Mesendoderm (in vitro differentiated cells): ENCODE results near the gene PROSER3.
A peak's percentile ranks its signal among the peaks of the same experiment; 100 is the strongest.

ENCODE experiments used
- DNase-seq: peaks from one replicate; pipeline ENCODE4 v3.0.0; 2013
- H2AK5ac ChIP-seq: 2 replicates; pipeline ENCODE4 v1.6.1; 2013; ENCODE audit warnings: low read length, inconsistent platforms
- H2BK120ac ChIP-seq: 2 replicates; pipeline ENCODE4 v1.6.1; 2013; ENCODE audit warnings: low read depth, mild to moderate bottlenecking, low read length, moderate library complexity, mixed read lengths
- H2BK15ac ChIP-seq: replicated peaks from 2 replicates; pipeline ENCODE4 v1.6.1; 2013; ENCODE audit warnings: low read depth, mild to moderate bottlenecking, moderate library complexity
- H2BK5ac ChIP-seq: 2 replicates; pipeline ENCODE4 v1.6.1; 2013; ENCODE audit warnings: low read length, inconsistent platforms
- H3K18ac ChIP-seq: 2 replicates; pipeline ENCODE4 v1.6.1; 2013; ENCODE audit warnings: mild to moderate bottlenecking, low read length, mixed read lengths
- H3K23ac ChIP-seq: one replicate; pipeline ENCODE4 v1.6.1; 2013; ENCODE audit warnings: low read length
- H3K27ac ChIP-seq: 2 replicates; pipeline ENCODE4 v1.5.1; 2013; ENCODE audit warnings: low read depth, mild to moderate bottlenecking, inconsistent platforms, low read length, moderate library complexity
- H3K27me3 ChIP-seq: 2 replicates; pipeline ENCODE4 v1.6.1; 2013; ENCODE audit warnings: low read length, control low read depth, mild to moderate bottlenecking, inconsistent platforms; ENCODE audit not compliant: insufficient read depth, poor library complexity
- H3K36me3 ChIP-seq: 2 replicates; pipeline ENCODE4 v1.6.1; 2013; ENCODE audit warnings: low read length, inconsistent platforms; ENCODE audit not compliant: control insufficient read depth, insufficient read depth
- H3K4ac ChIP-seq: one replicate; pipeline ENCODE4 v1.6.1; 2013; ENCODE audit warnings: low read depth, mild to moderate bottlenecking, low read length, moderate library complexity
- H3K4me1 ChIP-seq: 2 replicates; pipeline ENCODE4 v1.6.1; 2013; ENCODE audit warnings: low read depth, low read length, inconsistent platforms; ENCODE audit not compliant: control insufficient read depth
- H3K4me2 ChIP-seq: 2 replicates; pipeline ENCODE4 v1.6.1; 2013; ENCODE audit warnings: low read length
- H3K4me3 ChIP-seq: 2 replicates; pipeline ENCODE4 v1.5.1; 2013; ENCODE audit warnings: mild to moderate bottlenecking, low read length
- H3K56ac ChIP-seq: one replicate; pipeline ENCODE4 v1.6.1; 2013; ENCODE audit warnings: low read length
- H3K79me1 ChIP-seq: 2 replicates; pipeline ENCODE4 v1.6.1; 2013; ENCODE audit warnings: low read length, inconsistent platforms
- H3K79me2 ChIP-seq: 2 replicates; pipeline ENCODE4 v1.6.1; 2013; ENCODE audit warnings: mild to moderate bottlenecking, low read length; ENCODE audit not compliant: control insufficient read depth, insufficient read depth
- H3K9ac ChIP-seq: 2 replicates; pipeline ENCODE4 v1.6.1; 2013; ENCODE audit warnings: low read length, inconsistent platforms
- H4K5ac ChIP-seq: one replicate; pipeline ENCODE4 v1.6.1; 2013; ENCODE audit warnings: low read length
- H4K8ac ChIP-seq: one replicate; pipeline ENCODE4 v1.6.1; 2013; ENCODE audit warnings: low read depth, mild to moderate bottlenecking, control low read depth, low read length, moderate library complexity
- WGBS: extraction: QIAGEN DNeasy Blood & Tissue Kit; methylation state at CpG from one replicate; pipeline ENCODE4 v1.1.7; 2013; ENCODE audit warnings: low lambda C conversion rate, missing lambda C conversion rate; ENCODE audit not compliant: insufficient coverage; ENCODE audit errors: extremely low coverage; 5-methylcytosine and 5-hydroxymethylcytosine counted together

The PROSER3 gene

GRCh38 chr19:35754370-35755130 lies 3.4 kb upstream of the PROSER3 start:
- H4K5ac ChIP-seq = no peak overlapping the region
- no peak overlapping the region for H3K27ac ChIP-seq
- no peak overlapping the region for H2BK120ac ChIP-seq
- no peak overlapping the region for H2BK5ac ChIP-seq
- DNase-seq = no peak
- no peak overlapping the region for H3K4me3 ChIP-seq
- H3K4ac ChIP-seq = no peak overlapping the region
- H4K8ac ChIP-seq = no peak overlapping the region
- H3K9ac ChIP-seq = no peak overlapping the region
- H2BK15ac ChIP-seq = no peak overlapping the region
- no CpG with 5 or more reads among the region's 13 CpGs for WGBS
- no peak overlapping the region for H3K23ac ChIP-seq
- H3K36me3 ChIP-seq = no peaks in the 10 kb centered on the region
- H2AK5ac ChIP-seq = no peak overlapping the region
- H3K18ac ChIP-seq = no peak overlapping the region
- no peak overlapping the region for H3K56ac ChIP-seq
- H3K27me3 ChIP-seq = no peaks in the 10 kb centered on the region
- H3K79me2 ChIP-seq = peaks cover 2% of the 10 kb centered on the region
- H3K79me1 ChIP-seq = peaks cover 6% of the 10 kb centered on the region
- no peak overlapping the region for H3K4me2 ChIP-seq
- no peaks in the 10 kb centered on the region for H3K4me1 ChIP-seq

GRCh38 chr19:35755131-35755549 lies 2.8 kb upstream of the PROSER3 start:
- no peak for DNase-seq
- Histone ChIP-seq H3K23ac (no peak overlapping the region), H3K56ac (peak overlapping the region; percentile 91), H3K4me2 (peak overlapping the region; percentile 56), H3K4ac (no peak overlapping the region), H3K79me2 (peaks cover 4% of the 10 kb centered on the region), H3K79me1 (peaks cover 9% of the 10 kb centered on the region), H2BK120ac (no peak overlapping the region), H4K5ac (no peak overlapping the region), H3K4me1 (no peaks in the 10 kb centered on the region), H2BK15ac (no peak overlapping the region), H2BK5ac (no peak overlapping the region), H3K27me3 (no peaks in the 10 kb centered on the region), H4K8ac (no peak overlapping the region), H3K18ac (no peak overlapping the region), H3K27ac (no peak overlapping the region), H3K36me3 (peaks cover 2% of the 10 kb centered on the region), H3K4me3 (no peak overlapping the region), H3K9ac (peak overlapping the region; percentile 57), H2AK5ac (no peak overlapping the region)
- no CpG with 5 or more reads among the region's 17 CpGs for WGBS

GRCh38 chr19:35755550-35756376 lies 2.2 kb upstream of the PROSER3 start:
- H2BK5ac ChIP-seq = no peak overlapping the region
- no peak overlapping the region for H4K5ac ChIP-seq
- H3K4me1 ChIP-seq = no peaks in the 10 kb centered on the region
- peak overlapping the region; percentile 20 for H3K4me3 ChIP-seq
- peak overlapping the region; percentile 83 for H3K23ac ChIP-seq
- H2AK5ac ChIP-seq = no peak overlapping the region
- peaks cover 2% of the 10 kb centered on the region for H3K36me3 ChIP-seq
- no peak overlapping the region for H2BK15ac ChIP-seq
- H3K4ac ChIP-seq = peak overlapping the region; percentile 60
- no peak overlapping the region for H3K18ac ChIP-seq
- no peak overlapping the region for H3K27ac ChIP-seq
- H3K4me2 ChIP-seq = peak overlapping the region; percentile 90
- DNase-seq = no peak
- peak overlapping the region; percentile 91 for H3K56ac ChIP-seq
- H3K79me2 ChIP-seq = peaks cover 4% of the 10 kb centered on the region
- WGBS = no CpG with 5 or more reads among the region's 74 CpGs
- H3K79me1 ChIP-seq = peaks cover 9% of the 10 kb centered on the region
- H3K27me3 ChIP-seq = no peaks in the 10 kb centered on the region
- peak overlapping the region; percentile 75 for H3K9ac ChIP-seq
- H4K8ac ChIP-seq = no peak overlapping the region
- H2BK120ac ChIP-seq = no peak overlapping the region

GRCh38 chr19:35756377-35757230 lies 1.4 kb upstream of the PROSER3 start, which contains the start of gene HSPB6:
TSS of gene HSPB6 (minus strand) at chr19:35757029. CDS start at chr19:35757008, 21 bp downstream.
- no peak within 1 kb of the TSS for H2BK5ac ChIP-seq
- H3K27ac ChIP-seq = peak within 1 kb of the TSS; percentile 87
- H3K4me3 ChIP-seq = peak within 1 kb of the TSS; percentile 20
- DNase-seq = peak; percentile 65
- H3K4me1 ChIP-seq = no peaks in the 10 kb centered on the region
- peaks cover 4% of the 10 kb centered on the region for H3K79me2 ChIP-seq
- peaks cover 9% of the 10 kb centered on the region for H3K79me1 ChIP-seq
- H3K56ac ChIP-seq = peak within 1 kb of the TSS; percentile 88
- H3K27me3 ChIP-seq = no peaks in the 10 kb centered on the region
- no CpG with 5 or more reads among the region's 52 CpGs for WGBS
- H4K5ac ChIP-seq = no peak within 1 kb of the TSS
- H3K4ac ChIP-seq = peak within 1 kb of the TSS; percentile 82
- H3K23ac ChIP-seq = peak within 1 kb of the TSS; percentile 83
- peak within 1 kb of the TSS; percentile 39 for H4K8ac ChIP-seq
- no peak within 1 kb of the TSS for H2AK5ac ChIP-seq
- peak within 1 kb of the TSS; percentile 90 for H3K4me2 ChIP-seq
- H3K18ac ChIP-seq = peak within 1 kb of the TSS; percentile 73
- peak within 1 kb of the TSS; percentile 75 for H3K9ac ChIP-seq
- peaks cover 4% of the 10 kb centered on the region for H3K36me3 ChIP-seq
- H2BK15ac ChIP-seq = no peak within 1 kb of the TSS
- no peak within 1 kb of the TSS for H2BK120ac ChIP-seq

GRCh38 chr19:35757231-35757748 lies 686 bp upstream of the PROSER3 start:
- peak overlapping the region; percentile 87 for H3K27ac ChIP-seq
- DNase-seq = peak; percentile 90
- H3K4me3 ChIP-seq = peak overlapping the region; percentile 16
- WGBS = no CpG with 5 or more reads among the region's 19 CpGs
- H3K18ac ChIP-seq = peak overlapping the region; percentile 73
- no peak overlapping the region for H3K23ac ChIP-seq
- H3K4me2 ChIP-seq = peak overlapping the region; percentile 54
- H2BK120ac ChIP-seq = no peak overlapping the region
- H4K5ac ChIP-seq = no peak overlapping the region
- H2AK5ac ChIP-seq = no peak overlapping the region
- H4K8ac ChIP-seq = peak overlapping the region; percentile 39
- H3K4me1 ChIP-seq = no peaks in the 10 kb centered on the region
- H2BK15ac ChIP-seq = no peak overlapping the region
- peaks cover 4% of the 10 kb centered on the region for H3K79me2 ChIP-seq
- H3K4ac ChIP-seq = peak overlapping the region; percentile 82
- peak overlapping the region; percentile 88 for H3K56ac ChIP-seq
- no peaks in the 10 kb centered on the region for H3K27me3 ChIP-seq
- peaks cover 6% of the 10 kb centered on the region for H3K36me3 ChIP-seq
- H2BK5ac ChIP-seq = no peak overlapping the region
- H3K79me1 ChIP-seq = peaks cover 9% of the 10 kb centered on the region
- peak overlapping the region; percentile 75 for H3K9ac ChIP-seq
